GM12874 (cell line): Measurements from ENCODE around the gene ABCA2.

ENCODE experiments used
- TF ChIP-seq, protein P1 (sequence below): IDR thresholded peaks from 2 replicates; pipeline ENCODE4 v1.5.1; 2011; ENCODE audit warnings: low read depth, mild to moderate bottlenecking, control low read depth, low read length, moderate library complexity; ENCODE audit not compliant: insufficient read depth

ABCA2 gene

DNA sequence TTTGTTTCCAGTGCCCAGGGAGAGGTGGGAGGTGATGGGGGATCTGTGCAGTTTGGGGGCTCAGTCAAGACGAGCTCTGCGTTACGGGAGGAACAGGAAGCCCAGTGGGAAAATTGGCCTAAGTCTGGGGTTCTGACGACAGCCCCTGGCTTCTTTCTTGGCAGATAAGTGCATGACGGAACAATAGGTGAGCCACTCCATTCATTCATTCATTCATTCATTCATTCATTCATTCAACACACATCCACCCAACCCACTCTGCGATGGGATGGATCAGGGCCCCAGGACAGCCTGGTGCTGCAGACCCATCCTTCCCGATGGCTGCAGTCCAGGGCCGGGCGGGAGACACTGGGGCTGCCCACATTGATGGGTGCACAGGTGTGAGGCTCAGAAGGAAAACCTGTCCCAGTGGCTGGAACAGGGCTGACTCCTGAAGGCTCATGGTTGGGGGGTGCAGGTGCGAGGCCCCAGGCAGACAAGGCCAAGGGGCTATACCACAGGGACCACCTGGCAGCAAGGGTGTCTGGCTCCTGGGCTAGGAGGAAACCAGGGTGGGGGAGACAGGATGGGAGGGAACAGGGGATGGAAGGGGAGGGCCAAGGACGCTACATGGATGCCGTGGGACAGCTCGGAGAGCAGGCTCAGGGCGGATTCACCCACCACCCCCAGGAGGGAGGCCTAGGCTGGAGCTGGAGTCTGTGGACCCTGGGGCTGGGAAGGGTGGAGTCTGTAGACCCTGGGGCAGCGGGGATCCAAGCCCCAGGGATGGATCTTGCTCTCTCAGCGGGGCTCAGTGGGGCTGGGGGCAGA, 47.2 kb downstream of the ABCA2 start:
- TF ChIP-seq, protein P1, sequence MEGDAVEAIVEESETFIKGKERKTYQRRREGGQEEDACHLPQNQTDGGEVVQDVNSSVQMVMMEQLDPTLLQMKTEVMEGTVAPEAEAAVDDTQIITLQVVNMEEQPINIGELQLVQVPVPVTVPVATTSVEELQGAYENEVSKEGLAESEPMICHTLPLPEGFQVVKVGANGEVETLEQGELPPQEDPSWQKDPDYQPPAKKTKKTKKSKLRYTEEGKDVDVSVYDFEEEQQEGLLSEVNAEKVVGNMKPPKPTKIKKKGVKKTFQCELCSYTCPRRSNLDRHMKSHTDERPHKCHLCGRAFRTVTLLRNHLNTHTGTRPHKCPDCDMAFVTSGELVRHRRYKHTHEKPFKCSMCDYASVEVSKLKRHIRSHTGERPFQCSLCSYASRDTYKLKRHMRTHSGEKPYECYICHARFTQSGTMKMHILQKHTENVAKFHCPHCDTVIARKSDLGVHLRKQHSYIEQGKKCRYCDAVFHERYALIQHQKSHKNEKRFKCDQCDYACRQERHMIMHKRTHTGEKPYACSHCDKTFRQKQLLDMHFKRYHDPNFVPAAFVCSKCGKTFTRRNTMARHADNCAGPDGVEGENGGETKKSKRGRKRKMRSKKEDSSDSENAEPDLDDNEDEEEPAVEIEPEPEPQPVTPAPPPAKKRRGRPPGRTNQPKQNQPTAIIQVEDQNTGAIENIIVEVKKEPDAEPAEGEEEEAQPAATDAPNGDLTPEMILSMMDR = no peak

DNA sequence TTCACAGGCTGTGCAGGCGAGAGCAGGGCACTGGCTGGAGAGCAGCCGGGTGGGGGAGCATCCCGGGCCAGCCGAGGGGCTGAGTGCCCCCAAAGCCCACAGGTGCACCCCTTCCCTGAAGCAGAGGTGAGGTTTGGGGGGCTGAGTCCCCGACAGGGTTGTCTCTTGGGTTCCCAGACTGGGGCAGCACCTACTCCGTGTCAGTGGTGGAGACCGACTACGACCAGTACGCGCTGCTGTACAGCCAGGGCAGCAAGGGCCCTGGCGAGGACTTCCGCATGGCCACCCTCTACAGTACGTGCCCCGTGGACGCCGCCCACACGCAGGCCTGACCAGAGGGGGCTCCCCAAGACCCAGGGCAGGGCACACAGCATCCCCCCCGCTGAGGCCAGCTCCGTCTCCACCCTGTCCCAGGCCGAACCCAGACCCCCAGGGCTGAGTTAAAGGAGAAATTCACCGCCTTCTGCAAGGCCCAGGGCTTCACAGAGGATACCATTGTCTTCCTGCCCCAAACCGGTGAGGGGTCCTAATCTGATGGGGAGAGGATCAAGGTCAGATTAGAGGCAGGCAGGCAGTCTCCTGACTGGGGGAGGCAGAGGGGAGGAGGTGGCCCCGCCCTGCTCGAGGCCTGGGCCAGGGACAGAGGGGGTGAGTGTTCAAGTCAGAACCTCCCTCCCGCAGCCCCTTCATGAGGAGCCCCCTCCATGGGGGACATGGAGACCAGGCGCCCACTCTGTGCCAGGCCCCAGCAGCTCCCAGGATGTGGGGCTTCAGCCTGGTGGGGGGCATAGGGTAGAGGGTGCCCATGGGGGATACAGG, 48.1 kb downstream of the ABCA2 start:
- TF ChIP-seq, protein P1 = no peak

DNA sequence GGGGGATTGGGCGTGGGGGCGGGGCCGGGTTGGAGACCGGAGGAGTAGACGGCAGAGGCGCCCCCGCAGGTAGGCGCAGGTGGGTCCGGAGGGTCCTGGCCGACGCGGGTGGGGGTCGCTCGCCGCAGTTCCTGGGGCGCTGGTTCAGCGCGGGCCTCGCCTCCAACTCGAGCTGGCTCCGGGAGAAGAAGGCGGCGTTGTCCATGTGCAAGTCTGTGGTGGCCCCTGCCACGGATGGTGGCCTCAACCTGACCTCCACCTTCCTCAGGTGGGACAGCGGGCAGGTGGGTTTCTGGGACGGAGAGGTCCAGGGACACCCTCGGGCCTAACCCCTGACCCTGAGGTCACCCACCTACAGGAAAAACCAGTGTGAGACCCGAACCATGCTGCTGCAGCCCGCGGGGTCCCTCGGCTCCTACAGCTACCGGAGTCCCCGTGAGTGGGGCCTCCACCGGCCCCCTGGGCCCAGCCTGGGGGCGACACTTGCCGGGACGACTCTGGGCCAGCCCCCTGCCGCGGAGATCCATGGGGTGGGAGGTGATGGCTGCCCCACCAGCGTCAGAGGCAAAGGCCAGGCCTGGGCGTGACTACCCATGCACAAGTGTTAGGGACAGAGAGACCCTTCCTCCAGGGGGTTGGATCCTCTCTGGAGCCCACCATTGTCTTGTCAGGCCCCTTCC, 49.0 kb downstream of the ABCA2 start:
- TF ChIP-seq, protein P1 = no peak

- TF ChIP-seq, protein P1 = no peak
Measured at GRCh38 chr9:136978073-136978864, 49.8 kb downstream of the ABCA2 start.

- TF ChIP-seq, protein P1 = no peak
Measured at GRCh38 chr9:136977649-136978072, 50.4 kb downstream of the ABCA2 start.

DNA sequence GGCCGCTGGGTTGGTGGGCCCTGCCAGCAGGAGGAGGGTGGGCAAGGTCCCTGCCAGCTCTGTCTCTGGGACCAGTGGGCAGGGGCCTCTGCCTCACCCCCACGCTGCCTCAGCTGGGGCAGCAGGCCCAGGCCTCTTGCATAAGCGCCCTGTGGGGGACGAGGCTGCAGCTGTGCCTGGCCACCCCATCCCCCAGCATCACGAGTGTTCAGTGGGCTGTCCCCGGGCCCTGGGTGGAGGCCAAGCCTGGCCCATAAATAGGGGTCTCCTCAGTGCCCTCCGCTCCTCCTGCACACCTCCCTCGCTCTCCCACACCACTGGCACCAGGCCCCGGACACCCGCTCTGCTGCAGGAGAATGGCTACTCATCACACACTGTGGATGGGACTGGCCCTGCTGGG, 50.8 kb downstream of the ABCA2 start, which contains the start of gene PTGDS:
PTGDS (plus strand) TSS at position 282 of the 400 bp plus-strand sequence; CDS start at position 357, 75 bp downstream.
- TF ChIP-seq, protein P1 = no peak
